Hematopoietic multipotent progenitor cell treated with erythropoietin and hydrocortisone succinate and interleukin-3 and kit ligand, for 4 days (in vitro differentiated cells): ENCODE data around the gene WDR35.

ENCODE experiments used
- DNase-seq: peaks from one replicate; pipeline ENCODE4 v3.0.0-alpha.2; 2015

The WDR35 gene

DNA sequence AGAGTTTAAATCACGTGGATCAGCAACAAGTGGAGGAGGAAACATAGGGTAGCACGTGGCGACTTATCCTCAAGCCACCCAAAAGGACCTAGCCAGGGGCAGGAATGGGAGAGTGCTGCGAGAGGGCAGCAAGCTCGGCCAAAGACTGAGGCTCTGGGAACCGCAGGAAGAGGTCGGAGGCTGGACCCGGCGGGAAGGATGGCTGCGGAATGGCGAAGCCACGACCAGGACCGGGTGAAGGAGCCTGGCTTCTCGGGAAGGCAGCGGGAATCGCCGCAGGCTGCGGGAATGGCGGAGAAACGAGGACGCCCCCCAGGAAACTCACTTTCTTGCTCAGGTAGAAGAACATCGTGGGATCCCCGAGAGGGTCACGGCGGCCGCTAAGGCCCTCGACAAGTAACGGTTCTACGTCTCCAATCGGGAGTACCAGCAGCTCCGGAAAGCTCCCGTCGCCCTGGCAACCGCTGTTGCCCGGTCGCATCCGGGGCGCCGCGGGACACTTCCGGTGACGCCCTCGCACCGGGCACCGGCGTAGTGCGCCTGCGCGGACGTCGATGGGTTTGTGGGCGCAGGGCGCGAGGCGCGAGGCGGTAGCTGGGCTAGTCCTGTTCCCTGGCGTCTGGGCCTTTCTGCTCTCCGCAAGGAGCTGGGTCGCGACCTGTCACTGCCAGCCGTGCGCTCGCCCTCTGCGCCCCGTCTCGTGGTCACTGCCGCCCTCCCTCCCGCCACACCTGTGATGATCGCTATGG is at the start of gene WDR35:
TSS of gene WDR35 (minus strand) at position 439 of the 749 bp plus-strand sequence. CDS start at position 349, 90 bp downstream.
- peak; percentile 94 for DNase-seq

DNA sequence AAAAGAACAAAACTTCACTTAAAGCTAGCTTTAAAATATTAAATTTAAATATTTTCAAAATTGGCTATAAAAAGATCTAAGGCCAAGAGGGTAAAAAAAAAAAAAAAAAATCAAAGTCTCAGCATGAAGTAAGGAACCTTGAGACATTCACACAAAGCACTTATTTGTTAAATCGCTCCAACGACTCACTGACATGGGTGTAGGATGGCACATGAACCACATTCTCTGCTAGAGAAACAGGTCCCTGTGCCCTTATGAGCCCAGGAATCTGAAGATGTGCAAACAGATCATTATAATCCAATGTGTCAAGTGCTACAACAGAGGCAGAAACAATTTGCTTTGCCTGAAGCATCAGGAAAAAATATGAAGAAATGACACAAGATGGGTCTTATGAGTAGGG is 47.8 kb upstream of the WDR35 start:
- no peak for DNase-seq

DNA sequence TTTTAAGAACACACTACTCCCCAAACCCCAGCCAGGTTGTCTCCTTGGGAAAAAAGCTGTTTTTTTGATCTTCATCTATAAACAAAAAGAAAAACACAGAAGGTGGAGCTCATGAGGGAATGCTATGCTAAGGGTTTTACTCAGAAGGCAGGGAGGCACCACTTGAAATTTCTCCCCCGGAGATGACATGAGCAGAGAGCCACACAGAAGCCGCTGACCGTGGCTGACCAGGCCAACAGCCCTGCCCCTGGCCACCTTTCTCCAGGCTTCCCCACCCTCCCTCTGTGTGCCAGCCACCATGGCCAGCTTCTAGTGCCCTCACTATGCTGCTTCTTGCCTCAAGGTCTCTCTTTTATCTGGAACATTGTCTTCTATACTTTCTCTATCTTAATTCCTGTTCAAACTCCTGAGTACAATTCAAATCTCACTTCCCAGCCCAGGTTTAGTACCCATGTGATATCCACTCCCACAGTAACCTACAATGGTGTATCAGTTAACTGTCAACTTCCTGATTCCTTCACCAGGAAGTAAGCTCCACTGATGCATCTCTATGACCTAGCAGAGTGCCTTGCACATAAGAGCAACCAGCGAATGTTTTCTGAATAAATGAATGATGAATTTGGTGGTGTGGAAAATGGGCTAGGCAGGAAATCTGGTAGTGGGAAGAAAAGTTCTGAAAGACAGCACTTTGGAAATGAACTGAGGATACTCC is 46.2 kb upstream of the WDR35 start:
- peak; percentile 62 for DNase-seq

DNA sequence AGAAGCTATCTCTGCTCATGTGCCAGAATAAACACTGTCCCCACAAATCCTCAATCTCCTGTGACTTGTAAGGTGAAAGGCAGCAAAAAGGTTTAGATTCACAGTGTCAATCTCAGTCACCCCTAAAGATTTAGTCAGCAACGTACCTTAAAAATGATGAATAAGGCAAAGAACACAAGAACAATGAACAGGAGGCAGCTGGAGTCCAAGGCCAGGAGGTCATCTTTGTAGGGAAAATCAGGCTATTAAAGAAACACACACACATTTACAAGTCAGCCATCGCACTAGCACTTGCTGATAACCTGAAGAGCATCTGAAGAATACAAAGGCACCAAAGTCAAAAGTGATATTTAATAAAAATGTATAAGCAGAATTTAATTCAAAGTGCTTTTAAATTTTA is 44.9 kb upstream of the WDR35 start:
- no peak for DNase-seq

DNA sequence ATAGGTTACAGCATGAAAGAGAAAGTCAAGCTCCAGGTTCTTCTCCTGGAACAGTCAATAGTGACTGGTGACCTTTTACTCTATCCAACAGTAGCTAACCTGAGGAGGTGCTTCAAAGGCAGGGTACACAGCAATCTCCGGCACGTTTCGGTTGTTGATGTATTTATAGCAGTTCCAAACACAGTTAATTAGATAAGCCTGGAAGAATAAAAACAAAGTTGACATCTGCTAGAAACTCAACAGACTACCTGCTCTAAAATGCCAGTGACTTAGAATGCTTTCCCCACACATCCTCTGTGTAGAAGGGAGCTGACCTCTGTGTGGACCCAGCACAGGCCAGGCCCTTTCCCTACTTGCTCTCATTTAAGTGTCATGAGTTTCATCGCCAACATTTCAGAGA is 44.3 kb upstream of the WDR35 start:
- DNase-seq: no peak

DNA sequence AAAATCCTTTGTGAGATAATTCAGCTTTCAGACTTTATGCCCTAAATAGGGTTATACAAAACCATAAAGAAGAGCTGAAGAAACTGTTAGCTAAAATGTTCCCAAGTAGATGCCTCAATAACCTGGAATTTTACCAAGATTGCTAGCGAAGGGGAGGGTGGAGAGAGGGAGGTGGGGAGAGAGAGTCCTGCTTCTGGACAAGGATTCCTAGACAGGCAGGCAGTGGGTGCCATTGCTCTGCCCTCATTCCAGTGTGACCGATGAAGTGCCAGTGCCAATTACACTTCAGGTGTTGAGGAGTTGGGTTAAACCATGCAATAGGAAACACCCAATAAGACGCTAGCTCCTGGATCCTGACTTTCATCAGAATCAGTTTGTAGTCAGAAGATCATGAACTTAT is 43.4 kb upstream of the WDR35 start:
- no peak for DNase-seq

DNA sequence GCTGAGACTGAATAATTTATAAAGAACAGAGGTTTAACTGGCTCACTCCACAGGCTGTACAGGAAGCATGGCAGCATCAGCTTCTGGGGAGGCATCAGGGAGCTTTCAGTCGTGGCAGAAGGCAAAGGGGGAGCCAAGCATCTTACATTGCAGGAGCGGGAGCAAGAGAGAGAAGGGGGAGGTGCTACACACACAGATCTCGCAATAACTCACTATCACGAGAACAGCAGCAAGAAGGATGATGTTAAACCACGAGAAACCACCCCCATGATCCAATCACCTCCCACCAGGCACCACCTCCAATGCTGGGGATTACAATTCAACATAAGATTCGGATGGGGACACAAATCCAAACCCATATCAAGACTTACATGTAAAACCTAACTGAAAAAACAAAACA is 40.3 kb upstream of the WDR35 start:
- no peak for DNase-seq

DNA sequence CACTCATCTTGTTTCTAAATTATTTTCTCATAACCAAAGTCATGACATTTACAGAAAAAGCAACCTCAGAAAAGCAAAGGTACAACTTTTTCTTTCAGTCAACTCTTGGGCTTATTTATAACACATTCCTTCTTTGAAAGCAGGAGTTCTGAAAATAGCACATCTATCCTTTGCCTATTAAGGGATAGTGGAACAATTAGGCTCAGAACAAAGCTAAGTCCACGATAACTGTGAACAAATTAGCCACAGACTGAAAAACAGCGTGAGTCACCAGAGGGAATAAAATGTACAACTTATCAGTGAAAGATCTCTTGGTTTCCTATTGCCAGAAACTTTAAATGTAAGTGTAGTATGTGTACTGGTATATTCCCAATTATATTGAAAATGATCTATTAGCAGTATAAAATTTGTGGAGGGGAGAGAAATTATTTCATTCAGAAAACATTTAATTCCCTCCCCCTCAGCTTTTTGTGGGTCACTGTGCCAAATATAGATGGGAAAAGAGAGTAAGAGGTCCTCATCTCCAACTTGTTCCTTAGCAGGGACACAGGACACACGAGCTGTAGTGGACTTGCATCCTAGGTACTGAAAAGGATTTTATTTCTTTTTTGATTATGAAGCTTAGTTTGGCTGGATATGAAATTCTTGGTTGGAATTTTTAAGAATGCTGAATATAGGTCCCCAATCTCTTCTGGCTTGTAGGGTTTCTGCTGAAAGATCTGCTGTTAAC is 38.0 kb upstream of the WDR35 start:
- DNase-seq: peak; percentile 44

DNA sequence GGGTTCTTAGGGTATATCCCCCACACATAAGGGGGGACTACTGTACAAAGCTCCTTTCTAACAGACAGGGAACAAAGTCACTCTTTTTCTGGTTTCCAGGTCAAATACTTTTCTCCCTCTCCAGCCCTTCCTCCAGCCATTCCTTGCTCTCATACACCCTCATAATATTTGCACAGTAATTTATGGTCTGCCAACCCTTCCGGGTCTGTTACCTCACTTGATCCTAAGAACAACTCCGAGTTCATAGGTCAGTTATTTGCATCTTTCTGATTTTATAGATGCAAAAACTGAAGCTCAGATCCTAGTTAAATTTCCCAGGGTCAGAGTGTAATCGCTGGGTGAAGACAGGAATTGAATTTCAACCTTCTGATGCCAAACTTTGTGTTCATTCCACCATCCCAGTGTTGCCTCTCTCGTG is 37.4 kb upstream of the WDR35 start:
- DNase-seq: no peak

DNA sequence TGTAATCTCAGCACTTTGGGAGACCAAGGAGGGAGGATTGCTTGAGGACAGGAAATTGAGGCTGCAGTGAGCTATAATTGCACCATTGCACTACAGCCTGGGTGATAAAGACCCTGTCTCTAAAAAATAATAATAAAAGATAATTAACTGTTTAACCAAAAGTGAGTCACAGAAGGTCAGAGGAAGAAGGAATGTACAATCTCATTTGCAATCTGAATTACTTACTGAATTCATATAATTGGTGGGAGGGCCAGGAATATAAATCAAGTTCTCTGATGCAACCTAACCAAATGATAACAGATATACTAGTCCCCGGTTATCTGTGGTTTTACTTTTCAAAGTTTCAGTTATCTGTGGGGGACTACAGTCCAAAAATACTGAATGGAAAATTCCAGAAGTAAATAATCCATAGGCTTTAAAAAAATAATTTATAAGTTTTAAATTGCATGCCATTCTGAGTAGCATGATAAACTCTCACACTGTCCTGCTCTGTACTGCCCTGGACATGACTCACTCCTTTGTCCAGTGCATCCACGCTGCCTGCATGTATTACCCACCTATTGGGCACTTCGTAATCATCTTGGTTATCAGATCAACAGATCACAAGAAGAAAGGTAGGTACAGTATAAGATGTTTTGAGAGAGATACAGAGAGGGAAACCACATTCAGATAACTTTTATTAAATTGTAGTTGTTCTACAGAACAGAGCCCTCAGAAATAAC is 35.3 kb upstream of the WDR35 start:
- DNase-seq: peak; percentile 41

DNA sequence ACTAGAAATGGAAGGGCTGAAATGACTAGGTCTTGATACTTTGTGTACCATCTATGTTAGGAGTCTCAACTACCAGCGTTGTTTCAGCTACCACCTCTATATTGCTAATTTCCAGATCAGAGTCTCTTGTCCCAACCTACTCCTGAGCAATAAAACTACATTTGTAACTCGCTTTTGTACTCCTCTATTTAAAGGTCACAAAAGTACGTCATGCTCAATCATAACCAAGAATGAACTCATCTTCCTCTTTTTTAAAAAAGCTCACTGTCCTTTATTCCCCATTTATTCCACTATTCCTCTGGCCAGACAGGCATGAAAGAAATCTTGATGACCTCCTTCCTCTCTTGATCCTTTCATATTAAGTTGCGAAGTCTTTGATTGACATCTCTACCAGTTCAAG is 33.8 kb upstream of the WDR35 start:
- DNase-seq: no peak

DNA sequence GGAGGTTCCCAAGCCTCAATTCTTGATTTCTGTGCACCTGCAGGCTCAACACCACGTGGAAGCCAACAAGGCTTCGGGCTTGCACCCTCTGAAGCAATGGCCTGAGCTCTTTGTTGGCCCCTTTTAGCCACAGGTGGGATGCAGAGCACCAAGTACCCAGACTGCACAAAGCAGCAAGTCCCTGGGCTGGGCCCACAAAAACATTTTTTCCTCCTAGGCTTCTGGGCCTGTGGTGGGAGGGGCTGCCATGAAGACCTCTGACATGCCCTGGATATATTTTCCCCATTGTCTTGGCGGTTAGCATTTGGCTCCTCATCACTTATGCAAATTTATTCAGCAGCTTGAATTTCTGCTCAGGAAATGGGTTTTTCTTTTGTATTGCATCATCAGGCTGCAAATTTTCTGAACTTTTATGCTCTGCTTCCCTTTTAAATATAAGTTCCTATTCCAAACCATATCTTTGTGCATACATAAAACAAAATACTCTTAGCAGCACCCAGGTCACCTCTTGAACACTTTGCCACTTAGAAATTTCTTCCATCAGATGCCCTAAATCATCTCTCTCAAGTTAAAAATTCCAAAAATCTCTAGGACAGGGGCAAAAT is 31.6 kb upstream of the WDR35 start:
- DNase-seq: no peak

DNA sequence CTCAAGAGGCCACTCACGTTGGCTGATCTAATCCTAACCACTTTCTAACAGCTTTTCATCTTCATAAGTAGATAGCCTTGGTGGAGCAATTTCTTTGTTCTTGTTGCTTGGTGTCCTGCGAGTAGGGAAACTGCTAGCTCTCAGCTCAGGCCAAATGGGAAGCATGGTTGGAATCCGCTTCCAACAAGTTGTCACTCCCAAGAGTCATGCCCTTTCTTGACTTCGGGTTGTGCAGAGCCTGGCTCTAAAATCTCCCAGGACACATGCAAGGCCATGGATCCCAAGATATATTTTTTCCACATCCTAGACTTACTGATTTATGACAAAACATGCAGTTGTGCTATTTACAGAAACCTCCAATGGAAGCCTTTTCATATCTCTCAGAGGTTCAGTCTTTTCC is 29.8 kb upstream of the WDR35 start:
- DNase-seq: no peak

DNA sequence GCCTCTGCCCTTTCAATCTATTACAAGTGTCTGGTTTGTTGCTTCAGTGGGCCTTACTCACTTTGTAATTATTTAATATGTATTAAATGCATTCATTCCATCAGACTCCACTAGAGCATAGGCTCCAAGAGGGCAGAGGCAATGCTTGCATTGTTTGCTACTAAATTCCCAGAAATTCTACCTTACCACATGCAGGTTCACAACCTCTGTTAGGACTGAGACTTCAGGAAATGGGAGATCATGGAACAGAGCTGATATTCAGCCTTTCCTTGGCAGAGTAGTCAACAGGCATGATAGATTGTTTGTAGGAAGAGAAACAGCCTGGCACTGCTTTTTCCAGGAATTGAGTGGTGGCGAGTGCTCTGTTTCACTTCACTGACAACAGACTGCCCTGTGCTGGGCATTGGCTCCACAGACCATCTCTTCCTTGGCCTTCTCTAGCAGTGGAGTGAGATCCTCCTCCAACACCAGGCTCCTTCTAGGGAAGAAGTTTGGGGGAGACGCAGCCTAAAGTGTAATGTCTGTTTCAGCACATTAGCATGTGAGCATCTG is 28.8 kb upstream of the WDR35 start:
- no peak for DNase-seq

DNA sequence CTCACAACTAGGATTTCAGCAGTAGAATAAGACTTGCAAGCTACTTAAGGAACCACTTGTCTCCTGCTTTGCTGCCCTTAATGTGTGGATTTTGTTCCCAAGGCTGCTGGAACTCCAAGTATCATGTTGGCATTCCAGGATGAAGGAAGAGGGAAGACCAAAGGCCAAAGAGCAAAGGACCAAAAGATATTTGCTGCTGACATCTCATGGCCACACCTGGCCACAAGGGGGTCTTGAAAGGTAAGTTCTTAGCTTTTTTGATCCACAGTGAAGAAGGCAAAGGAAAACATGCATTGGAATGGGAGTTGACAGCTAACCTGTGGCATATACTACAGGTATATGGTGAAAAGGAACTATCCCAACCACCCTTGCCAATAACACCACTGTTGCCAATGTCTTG is 26.4 kb upstream of the WDR35 start:
- DNase-seq: no peak

DNA sequence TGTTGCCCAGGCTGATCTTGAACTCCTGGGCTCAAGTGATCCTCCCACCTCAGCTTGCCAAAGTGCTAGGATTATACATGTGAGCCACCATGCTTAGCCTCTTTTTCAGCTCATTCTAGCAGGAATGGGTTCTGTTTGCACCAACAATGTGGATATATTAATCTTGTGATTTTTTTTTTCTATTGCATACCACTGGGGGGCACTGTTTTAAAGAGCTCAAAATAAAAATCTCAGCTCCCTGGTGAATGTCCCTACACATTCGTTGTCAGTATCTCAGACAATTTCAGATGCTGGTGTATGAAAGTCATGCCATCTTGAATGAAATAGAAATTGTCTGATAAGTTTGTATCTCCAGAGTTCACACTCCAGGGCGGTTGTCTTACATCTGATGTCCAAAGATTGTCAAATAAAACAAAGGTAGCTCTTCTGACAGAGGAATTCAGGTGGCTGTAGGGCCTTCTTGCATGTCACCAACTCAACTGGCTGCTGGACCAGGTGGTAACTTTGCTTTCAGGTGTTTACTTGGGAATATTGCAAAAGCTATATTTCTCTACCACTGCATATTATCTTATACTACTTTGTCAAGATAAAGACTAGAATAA is 25.7 kb upstream of the WDR35 start:
- DNase-seq: peak; percentile 82

DNA sequence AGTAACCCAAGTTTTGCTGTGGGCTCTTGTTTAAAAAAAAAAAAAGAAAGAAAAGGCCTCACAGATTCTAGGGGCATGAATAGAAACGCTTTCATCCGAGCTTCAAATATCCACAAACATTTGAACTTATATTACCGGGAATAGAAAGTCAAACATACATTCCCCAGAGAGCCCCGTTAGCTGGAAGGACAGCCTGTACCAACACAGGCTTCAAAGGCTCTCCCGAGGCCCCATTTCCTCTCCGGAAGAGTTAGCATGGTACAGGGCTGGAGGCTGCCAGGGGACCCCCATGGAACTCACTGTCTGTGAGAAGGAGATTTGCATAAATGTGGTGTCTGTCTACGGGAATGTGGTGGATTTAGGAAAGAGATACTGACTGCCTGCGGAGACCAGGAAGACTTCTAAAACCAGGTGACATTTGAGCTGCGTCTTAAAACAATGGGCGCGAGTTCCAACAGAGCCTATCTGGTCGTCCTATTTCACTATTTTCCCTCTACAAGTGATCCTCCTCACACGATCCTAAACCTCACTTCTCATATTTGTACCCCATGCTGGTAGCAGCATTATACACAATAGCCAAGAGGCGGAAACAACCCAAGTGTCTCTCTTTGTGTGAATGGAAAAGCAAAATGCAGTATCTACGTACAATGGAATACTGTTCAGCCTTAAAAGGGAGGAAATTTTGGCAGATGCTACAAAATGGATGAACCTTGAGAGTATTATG is 23.4 kb upstream of the WDR35 start:
- DNase-seq: no peak

DNA sequence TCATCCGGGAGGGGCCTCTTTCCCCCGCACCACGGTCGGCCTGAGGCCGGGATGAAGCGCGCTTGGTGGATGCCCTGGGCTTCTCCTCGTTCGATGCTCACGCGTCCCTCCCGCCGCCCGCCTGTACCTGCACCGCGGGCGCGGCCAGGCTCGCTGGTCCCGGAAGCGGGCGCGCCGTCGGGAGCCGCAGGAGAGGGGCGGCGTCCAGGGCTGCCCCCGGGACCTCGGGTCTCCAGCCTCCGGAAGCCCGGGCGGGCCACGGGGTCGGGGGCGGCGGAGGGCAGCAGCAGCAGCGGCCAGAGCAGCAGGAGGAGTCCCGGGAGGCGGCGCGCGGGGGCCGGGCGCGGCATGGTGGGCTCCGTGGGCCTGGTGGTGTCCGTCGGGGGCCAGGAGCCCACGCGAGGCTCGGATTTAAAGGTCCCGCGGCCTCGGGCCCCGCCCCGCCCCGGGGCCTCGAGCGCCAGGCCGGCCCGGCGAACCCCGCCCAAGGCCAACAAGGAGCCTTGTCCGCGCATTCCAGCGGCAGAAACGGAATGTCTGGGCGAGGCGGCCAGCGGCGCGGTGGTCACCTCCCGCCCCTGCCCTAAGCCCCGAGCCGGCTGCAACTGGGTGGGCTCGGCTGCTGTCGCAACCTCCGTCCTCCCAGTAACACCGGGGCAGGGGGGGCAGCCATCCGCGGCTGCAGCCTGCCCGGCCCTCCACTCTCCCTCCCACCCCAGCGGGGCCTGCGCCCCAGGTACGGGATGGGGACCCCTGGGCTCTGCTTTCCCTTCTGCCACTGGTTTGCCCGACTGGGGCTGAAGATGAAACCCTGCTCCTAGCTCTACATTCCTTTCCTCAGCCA is 22.6 kb upstream of the WDR35 start, which contains the start of gene MATN3:
TSS of gene MATN3 (minus strand) at position 387 of the 844 bp plus-strand sequence. CDS start at position 350, 37 bp downstream.
- no peak for DNase-seq

DNA sequence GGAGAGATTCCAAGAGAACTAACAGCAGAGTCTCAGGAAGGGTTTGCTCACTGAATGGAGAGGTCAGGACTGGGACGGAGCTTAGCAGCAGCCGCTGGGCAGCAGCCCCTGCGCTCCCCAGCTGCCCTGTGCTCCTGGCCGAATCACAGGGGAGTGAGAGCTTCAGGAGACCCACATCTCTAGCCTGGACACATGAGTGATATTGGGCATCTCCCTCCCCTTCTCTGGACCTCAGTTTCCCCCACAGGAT is 22.1 kb upstream of the WDR35 start:
- no peak for DNase-seq

DNA sequence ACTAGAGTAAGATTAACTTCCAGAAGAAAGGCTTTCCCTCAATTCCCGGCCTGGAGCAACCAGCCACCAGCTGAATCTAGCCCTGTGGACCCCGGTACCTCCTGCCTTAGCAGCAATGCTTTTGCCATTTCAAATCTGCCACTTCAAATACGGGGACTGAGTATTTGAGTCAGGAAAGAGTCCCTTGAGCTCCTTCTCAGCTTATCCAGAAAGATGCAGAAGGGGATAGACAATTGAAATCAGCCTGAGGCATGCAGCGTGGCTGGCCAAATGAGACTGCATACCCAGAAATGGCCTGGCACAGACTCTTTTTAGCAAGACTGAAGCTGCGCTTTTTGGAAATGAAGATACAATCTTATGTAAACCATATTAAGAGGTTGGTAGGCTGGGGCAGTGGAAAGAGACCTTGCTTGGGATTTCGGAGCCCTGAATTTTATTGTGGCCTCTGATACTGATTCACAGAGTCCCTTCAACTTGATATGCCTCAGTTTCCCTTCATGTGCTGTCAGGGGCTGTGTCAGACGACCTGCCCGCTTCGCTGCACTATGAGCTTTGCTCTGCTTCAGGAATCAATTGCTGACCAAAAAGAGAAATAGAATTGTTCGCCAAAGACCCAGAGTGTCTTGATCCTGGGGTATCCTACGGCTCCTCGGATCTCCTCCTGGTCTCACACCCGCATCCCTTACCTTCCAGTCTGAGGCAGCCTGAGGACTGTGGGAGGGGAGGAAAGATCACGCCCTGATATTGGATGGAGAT is 21.5 kb upstream of the WDR35 start:
- DNase-seq: no peak
